ENCODE measurements around the gene ACTA2.

Gene ACTA2

GRCh38 chr10:88989824-88990383 is 37.3 kb upstream of the ACTA2 start:
- ChIA-PET POLR2A (interaction anchor here (0.6 to 1.6 kb wide), 6 partner anchors 8 to 218 kb away, joined by 3 to 4 read pairs (median 3); no protein-coding TSS in a partner anchor), CTCF (interaction anchor here (0.6 to 4.0 kb wide), 3 partner anchors 15 to 154 kb away, joined by 3 to 24 read pairs (median 6); no protein-coding TSS in a partner anchor)
- TF ChIP-seq SP1 (IDR thresholded peaks at IDR 0.05) (no peak), NFRKB (IDR thresholded peaks at IDR 0.05) (no peak), TARDBP (IDR thresholded peaks at IDR 0.05) (no peak)
- DNase-seq (ENCODE audit: extremely low spot score): no peak

GRCh38 chr10:88989423-88989822 is 36.9 kb upstream of the ACTA2 start:
- CTCF ChIA-PET: interaction anchor here (1.1 to 4.0 kb wide), 2 partner anchors 56 to 153 kb away, joined by 6 to 24 read pairs; no protein-coding TSS in a partner anchor
- DNase-seq (ENCODE audit: extremely low spot score): no peak
- no peak for TF ChIP-seq PKNOX1 (IDR thresholded peaks at IDR 0.05)
- no peak for TF ChIP-seq SUZ12 (IDR thresholded peaks at IDR 0.05)
- no peak for TF ChIP-seq CTBP1 (IDR thresholded peaks at IDR 0.05; ENCODE audit: borderline replicate concordance)
- no peak for TF ChIP-seq FOXA1 (IDR thresholded peaks at IDR 0.05)
- no peak for TF ChIP-seq NFRKB (IDR thresholded peaks at IDR 0.05)
- no peak for TF ChIP-seq ARNT (IDR thresholded peaks at IDR 0.05)
- TF ChIP-seq ZNF384 (IDR thresholded peaks at IDR 0.05): no peak
- POLR2A ChIA-PET: interaction anchor here (1.3 kb wide), 1 partner anchor 13 kb away, joined by 3 read pairs; no protein-coding TSS in a partner anchor

- POLR2A ChIA-PET: no interaction called here
- CTCF ChIA-PET: interaction anchor here (1.0 to 1.6 kb wide), 4 partner anchors 13 to 55 kb away, joined by 3 to 8 read pairs (median 6); no protein-coding TSS in a partner anchor
- no peak for TF ChIP-seq HDGF (IDR thresholded peaks at IDR 0.05; ENCODE audit: borderline replicate concordance)
- TF ChIP-seq BHLHE40 (IDR thresholded peaks at IDR 0.05; ENCODE audit: borderline replicate concordance): no peak
- no peak for TF ChIP-seq ARNT (IDR thresholded peaks at IDR 0.05)
- no peak for TF ChIP-seq LEF1 (IDR thresholded peaks at IDR 0.05; ENCODE audit: borderline replicate concordance)
- TF ChIP-seq TARDBP (IDR thresholded peaks at IDR 0.05): no peak
- TF ChIP-seq FOXK2 (IDR thresholded peaks at IDR 0.05): no peak
- no peak for TF ChIP-seq L3MBTL2 (conservative IDR thresholded peaks at IDR 0.05)
- no peak for TF ChIP-seq FOXM1 (IDR thresholded peaks at IDR 0.05; ENCODE audit: borderline replicate concordance)
- no peak for TF ChIP-seq SP1 (IDR thresholded peaks at IDR 0.05)
- no peak for TF ChIP-seq SUZ12 (IDR thresholded peaks at IDR 0.05)
- no peak for TF ChIP-seq ZNF384 (IDR thresholded peaks at IDR 0.05)
- no peak for TF ChIP-seq NFRKB (IDR thresholded peaks at IDR 0.05)
- TF ChIP-seq PKNOX1 (IDR thresholded peaks at IDR 0.05): no peak
- TF ChIP-seq FOXA1 (IDR thresholded peaks at IDR 0.05): no peak
- TF ChIP-seq ELF4 (IDR thresholded peaks at IDR 0.05): no peak
- TF ChIP-seq CTBP1 (IDR thresholded peaks at IDR 0.05; ENCODE audit: borderline replicate concordance): no peak
- DNase-seq (ENCODE audit: extremely low spot score): no peak
These were observed 35.3 kb upstream of the ACTA2 start for GRCh38 chr10:88987840-88988239.

GRCh38 chr10:88987243-88987725 is 34.7 kb upstream of the ACTA2 start:
- ChIA-PET CTCF (interaction anchor here (0.7 to 1.6 kb wide), 6 partner anchors 12 to 422 kb away, joined by 3 to 8 read pairs (median 4); no protein-coding TSS in a partner anchor), POLR2A (no interaction called here)
- TF ChIP-seq L3MBTL2 (conservative IDR thresholded peaks at IDR 0.05): no peak
- TF ChIP-seq CTBP1 (IDR thresholded peaks at IDR 0.05; ENCODE audit: borderline replicate concordance): no peak
- no peak for TF ChIP-seq TARDBP (IDR thresholded peaks at IDR 0.05)
- TF ChIP-seq FOXK2 (IDR thresholded peaks at IDR 0.05): no peak
- no peak for TF ChIP-seq FOXM1 (IDR thresholded peaks at IDR 0.05; ENCODE audit: borderline replicate concordance)
- TF ChIP-seq SUZ12 (IDR thresholded peaks at IDR 0.05): no peak
- TF ChIP-seq ELF4 (IDR thresholded peaks at IDR 0.05): no peak
- TF ChIP-seq SP1 (IDR thresholded peaks at IDR 0.05): no peak
- TF ChIP-seq HDGF (IDR thresholded peaks at IDR 0.05; ENCODE audit: borderline replicate concordance): no peak
- TF ChIP-seq FOXA1 (IDR thresholded peaks at IDR 0.05): no peak
- no peak for TF ChIP-seq ZNF384 (IDR thresholded peaks at IDR 0.05)
- TF ChIP-seq ARNT (IDR thresholded peaks at IDR 0.05): no peak
- TF ChIP-seq LEF1 (IDR thresholded peaks at IDR 0.05; ENCODE audit: borderline replicate concordance): no peak
- no peak for TF ChIP-seq BHLHE40 (IDR thresholded peaks at IDR 0.05; ENCODE audit: borderline replicate concordance)
- no peak for TF ChIP-seq PKNOX1 (IDR thresholded peaks at IDR 0.05)
- TF ChIP-seq NFRKB (IDR thresholded peaks at IDR 0.05): no peak
- no peak for DNase-seq (ENCODE audit: extremely low spot score)

- peak; percentile 18 for DNase-seq (ENCODE audit: extremely low spot score)
- POLR2A ChIA-PET: no interaction called here
- TF ChIP-seq PKNOX1 (IDR thresholded peaks at IDR 0.05) (no peak), BHLHE40 (IDR thresholded peaks at IDR 0.05; ENCODE audit: borderline replicate concordance) (no peak), NFRKB (IDR thresholded peaks at IDR 0.05) (no peak), ZNF384 (IDR thresholded peaks at IDR 0.05) (no peak), SP1 (IDR thresholded peaks at IDR 0.05) (no peak), FOXA1 (IDR thresholded peaks at IDR 0.05) (no peak), ARNT (IDR thresholded peaks at IDR 0.05) (no peak), ELF4 (IDR thresholded peaks at IDR 0.05) (no peak), FOXK2 (IDR thresholded peaks at IDR 0.05) (no peak), TARDBP (IDR thresholded peaks at IDR 0.05) (no peak), SUZ12 (IDR thresholded peaks at IDR 0.05) (no peak), CTBP1 (IDR thresholded peaks at IDR 0.05; ENCODE audit: borderline replicate concordance) (no peak), LEF1 (IDR thresholded peaks at IDR 0.05; ENCODE audit: borderline replicate concordance) (no peak), FOXM1 (IDR thresholded peaks at IDR 0.05; ENCODE audit: borderline replicate concordance) (no peak), L3MBTL2 (conservative IDR thresholded peaks at IDR 0.05) (no peak), HDGF (IDR thresholded peaks at IDR 0.05; ENCODE audit: borderline replicate concordance) (no peak)
- CTCF ChIA-PET: interaction anchor here (0.7 to 1.6 kb wide), 6 partner anchors 12 to 422 kb away, joined by 3 to 8 read pairs (median 4); no protein-coding TSS in a partner anchor
These were observed 34.1 kb upstream of the ACTA2 start for GRCh38 chr10:88986549-88987242.

All from HEK293T (cell line).